ENCODE results near the gene SARDH.
"Not testable (repeated sequence)": the region's sequence is repeated elsewhere in the genome, so short reads cannot be mapped to it uniquely, and the experiment has no call there.

SARDH gene

GRCh38 chr9:133777068-133777791 lies 39.1 kb upstream of the SARDH start:
- no peak for DNase-seq (ENCODE audit: low read depth in 2 of 3, low spot score in 2 of 3)

- DNase-seq (ENCODE audit: low read depth in 2 of 3, low spot score in 2 of 3): no peak
These were observed 38.1 kb upstream of the SARDH start for GRCh38 chr9:133775951-133776905.

GRCh38 chr9:133775291-133775690 lies 37.1 kb upstream of the SARDH start:
- DNase-seq (ENCODE audit: low read depth in 2 of 3, low spot score in 2 of 3): no peak

GRCh38 chr9:133774799-133775198 lies 36.6 kb upstream of the SARDH start:
- DNase-seq (ENCODE audit: low read depth in 2 of 3, low spot score in 2 of 3): no peak

GRCh38 chr9:133773889-133774655 lies 35.9 kb upstream of the SARDH start:
- no peak for DNase-seq (ENCODE audit: low read depth in 2 of 3, low spot score in 2 of 3)

GRCh38 chr9:133772581-133772980 lies 34.4 kb upstream of the SARDH start:
- DNase-seq (ENCODE audit: low read depth in 2 of 3, low spot score in 2 of 3): no peak

- no peak for DNase-seq (ENCODE audit: low read depth in 2 of 3, low spot score in 2 of 3)
These were observed 33.6 kb upstream of the SARDH start for GRCh38 chr9:133771486-133772482.

GRCh38 chr9:133770076-133770777 lies 32.1 kb upstream of the SARDH start:
- DNase-seq (ENCODE audit: low read depth in 2 of 3, low spot score in 2 of 3): no peak

- DNase-seq (ENCODE audit: low read depth in 2 of 3, low spot score in 2 of 3): no peak
These were observed 31.4 kb upstream of the SARDH start for GRCh38 chr9:133769511-133770075.

GRCh38 chr9:133768859-133769510 lies 30.8 kb upstream of the SARDH start:
- no peak for DNase-seq (ENCODE audit: low read depth in 2 of 3, low spot score in 2 of 3)

- DNase-seq (ENCODE audit: low read depth in 2 of 3, low spot score in 2 of 3): no peak
These were observed 30.3 kb upstream of the SARDH start for GRCh38 chr9:133768371-133768858.

GRCh38 chr9:133767625-133768024 lies 29.5 kb upstream of the SARDH start:
- DNase-seq (ENCODE audit: low read depth in 2 of 3, low spot score in 2 of 3): no peak

GRCh38 chr9:133767008-133767407 lies 28.9 kb upstream of the SARDH start:
- DNase-seq (ENCODE audit: low read depth in 2 of 3, low spot score in 2 of 3): no peak

- DNase-seq (ENCODE audit: low read depth in 2 of 3, low spot score in 2 of 3): not testable (repeated sequence)
These were observed 28.1 kb upstream of the SARDH start for GRCh38 chr9:133766234-133766633.

- no peak for DNase-seq (ENCODE audit: low read depth in 2 of 3, low spot score in 2 of 3)
These were observed 25.4 kb upstream of the SARDH start for GRCh38 chr9:133763272-133764183.

GRCh38 chr9:133762488-133763271 lies 24.5 kb upstream of the SARDH start:
- DNase-seq (ENCODE audit: low read depth in 2 of 3, low spot score in 2 of 3): no peak
